IPS DF 19.7 (cell line): ENCODE results near the gene BTBD1.

Experiments
- DNase-seq: peaks from one replicate; pipeline ENCODE4 v3.0.0-alpha.2; 2013; ENCODE audit warnings: low read depth, low spot score

BTBD1 gene

GRCh38 chr15:83066734-83067637, at the start of gene BTBD1:
Gene BTBD1, minus strand, starts transcription at chr15:83067252. Its CDS starts 101 bp downstream, at chr15:83067151.
- no peak for DNase-seq

GRCh38 chr15:83115831-83116565, 48.9 kb upstream of the BTBD1 start:
- no peak for DNase-seq

- no peak for DNase-seq
Observed at GRCh38 chr15:83115410-83115809, 48.4 kb upstream of the BTBD1 start.

- no peak for DNase-seq
Observed at GRCh38 chr15:83114856-83115255, 47.8 kb upstream of the BTBD1 start.

- DNase-seq = no peak
Observed at GRCh38 chr15:83113881-83114674, 47.0 kb upstream of the BTBD1 start.

- no peak for DNase-seq
Observed at GRCh38 chr15:83112956-83113299, 45.9 kb upstream of the BTBD1 start.

- DNase-seq = no peak
Observed at GRCh38 chr15:83112233-83112955, 45.3 kb upstream of the BTBD1 start.

- no peak for DNase-seq
Observed at GRCh38 chr15:83111149-83111548, 44.1 kb upstream of the BTBD1 start.

GRCh38 chr15:83110381-83110780, 43.3 kb upstream of the BTBD1 start:
- DNase-seq = no peak

GRCh38 chr15:83109532-83109931, 42.5 kb upstream of the BTBD1 start:
- DNase-seq = no peak

GRCh38 chr15:83108266-83109219, 41.5 kb upstream of the BTBD1 start:
- no peak for DNase-seq

- DNase-seq = no peak
Observed at GRCh38 chr15:83107841-83108181, 40.8 kb upstream of the BTBD1 start.

- no peak for DNase-seq
Observed at GRCh38 chr15:83106994-83107840, 40.2 kb upstream of the BTBD1 start, which contains the start of gene TM6SF1. Gene TM6SF1, plus strand, starts transcription at chr15:83107645. Its CDS starts 36 bp downstream, at chr15:83107681.

- DNase-seq = no peak
Observed at GRCh38 chr15:83105440-83105839, 38.4 kb upstream of the BTBD1 start.

- no peak for DNase-seq
Observed at GRCh38 chr15:83104141-83104540, 37.1 kb upstream of the BTBD1 start.

- no peak for DNase-seq
Observed at GRCh38 chr15:83102346-83102745, 35.3 kb upstream of the BTBD1 start.

GRCh38 chr15:83100097-83100646, 33.1 kb upstream of the BTBD1 start:
- no peak for DNase-seq

GRCh38 chr15:83099290-83099689, 32.2 kb upstream of the BTBD1 start:
- no peak for DNase-seq

GRCh38 chr15:83098079-83098478, 31.0 kb upstream of the BTBD1 start:
- no peak for DNase-seq
